ENCODE data around the gene ADCY1.

The ADCY1 gene

DNA sequence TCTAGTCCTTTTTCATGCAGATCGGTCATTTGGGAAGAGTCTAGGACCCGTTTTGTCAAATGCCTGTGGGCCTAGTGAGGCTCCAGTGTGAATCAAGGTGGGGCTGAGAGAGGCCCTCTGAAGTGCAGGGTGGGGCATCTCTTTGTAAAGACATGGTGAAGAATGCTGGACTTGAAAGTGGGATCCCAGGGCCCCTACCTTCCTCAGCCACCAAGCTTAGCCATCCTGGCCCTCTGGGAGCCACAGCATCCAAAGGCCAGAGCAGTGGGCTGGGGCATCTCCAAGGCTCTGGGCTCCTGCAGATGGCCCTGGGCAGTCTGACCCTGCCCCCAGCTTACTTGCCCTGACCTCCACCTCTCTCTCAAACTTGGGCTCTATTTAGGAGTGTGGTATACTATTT is 78.5 kb downstream of the ADCY1 start:
- DNase-seq (ENCODE audit: low read depth), result no peak

DNA sequence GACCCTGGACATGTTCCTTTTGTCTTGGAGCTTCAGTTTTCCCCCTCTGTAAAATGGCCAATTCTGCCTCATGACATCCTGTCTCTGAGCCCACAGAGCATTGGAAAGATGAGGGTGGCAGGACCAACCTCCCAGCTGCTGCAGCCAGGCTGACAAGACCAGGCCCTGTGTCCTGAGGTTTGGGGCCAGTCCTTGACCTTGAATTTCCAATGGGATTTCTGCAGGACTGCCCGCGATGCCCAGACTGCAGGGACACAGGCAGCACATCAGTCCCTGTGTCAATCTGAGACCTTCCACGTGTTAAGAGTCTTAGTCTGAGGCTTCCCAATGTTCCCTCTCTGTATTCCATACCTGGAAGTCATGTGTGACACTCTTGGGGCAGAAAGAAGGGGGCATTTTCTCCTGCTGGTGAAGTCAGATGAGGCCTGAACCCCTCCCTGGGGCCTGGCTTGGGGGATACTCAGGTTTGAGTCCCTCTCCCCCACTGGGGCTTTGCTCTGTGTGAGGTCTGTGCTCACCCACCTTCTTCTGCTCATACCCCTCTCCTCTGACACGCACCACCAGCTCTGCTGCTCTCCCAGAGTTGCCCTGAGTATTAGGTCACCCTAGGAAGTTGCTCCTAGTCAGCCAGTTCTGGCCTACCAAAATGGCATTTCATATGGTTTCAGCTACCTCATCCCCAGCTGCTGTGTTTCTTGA is 79.2 kb downstream of the ADCY1 start:
- no peak for DNase-seq (ENCODE audit: low read depth)

DNA sequence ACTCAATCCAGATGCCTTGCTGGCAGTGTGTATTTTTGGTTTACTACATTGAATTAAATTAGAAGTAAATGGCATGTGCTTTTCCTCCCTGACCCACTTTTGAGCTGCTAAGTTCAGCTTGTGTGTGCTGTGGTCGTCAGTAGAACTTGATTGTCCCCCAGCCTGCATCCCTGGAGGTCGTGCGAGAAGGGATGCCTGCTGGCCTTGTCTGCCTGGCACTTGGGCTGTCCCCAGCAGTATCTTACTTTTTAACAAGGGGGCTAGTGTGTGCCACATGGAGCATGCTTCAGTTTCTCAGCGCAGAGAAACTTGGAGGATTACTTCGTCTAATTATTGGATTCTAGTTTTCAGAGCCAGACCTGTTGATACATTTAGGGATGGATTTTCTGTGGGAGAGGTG is 80.2 kb downstream of the ADCY1 start:
- DNase-seq (ENCODE audit: low read depth), result no peak

DNA sequence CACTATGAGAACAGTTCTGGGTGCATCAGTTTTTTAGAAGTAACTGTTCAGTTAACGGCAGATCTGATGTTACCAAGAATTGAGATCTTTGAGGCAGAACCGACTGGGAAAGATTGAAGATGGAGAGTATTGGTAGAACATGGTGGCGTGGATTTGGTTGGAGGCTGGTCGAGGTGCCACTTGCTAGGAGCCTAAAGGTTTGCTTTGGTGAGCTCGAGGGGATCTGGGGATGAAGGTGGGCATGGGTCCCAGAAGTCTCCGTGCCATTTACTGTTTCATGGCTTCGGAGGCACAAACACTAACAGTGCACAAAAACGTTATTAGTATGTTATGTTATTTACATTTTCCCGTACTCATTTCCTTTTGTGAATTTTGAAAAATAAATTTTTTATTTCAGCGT is 81.4 kb downstream of the ADCY1 start:
- no peak for DNase-seq (ENCODE audit: low read depth)

DNA sequence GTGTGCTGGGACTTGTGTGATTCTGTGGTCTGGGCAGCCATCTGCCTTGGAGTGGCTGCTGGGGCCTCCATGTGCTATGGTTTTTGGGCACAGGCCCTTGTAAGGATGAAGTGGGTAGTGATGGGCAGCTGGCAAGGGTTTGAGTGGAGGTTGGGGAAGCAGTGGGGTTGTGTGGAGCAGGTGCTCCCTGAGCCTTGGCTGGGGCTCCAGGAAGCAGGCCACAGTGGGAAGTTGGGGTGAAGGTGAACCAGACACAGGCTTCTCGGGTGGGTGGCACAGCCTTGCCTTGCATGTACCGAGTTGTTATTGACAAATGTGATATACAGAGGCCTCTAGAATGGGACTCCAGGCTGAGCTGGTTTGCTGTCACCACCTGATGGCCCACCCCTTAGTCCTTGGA is 82.3 kb downstream of the ADCY1 start:
- DNase-seq (ENCODE audit: low read depth), result no peak

DNA sequence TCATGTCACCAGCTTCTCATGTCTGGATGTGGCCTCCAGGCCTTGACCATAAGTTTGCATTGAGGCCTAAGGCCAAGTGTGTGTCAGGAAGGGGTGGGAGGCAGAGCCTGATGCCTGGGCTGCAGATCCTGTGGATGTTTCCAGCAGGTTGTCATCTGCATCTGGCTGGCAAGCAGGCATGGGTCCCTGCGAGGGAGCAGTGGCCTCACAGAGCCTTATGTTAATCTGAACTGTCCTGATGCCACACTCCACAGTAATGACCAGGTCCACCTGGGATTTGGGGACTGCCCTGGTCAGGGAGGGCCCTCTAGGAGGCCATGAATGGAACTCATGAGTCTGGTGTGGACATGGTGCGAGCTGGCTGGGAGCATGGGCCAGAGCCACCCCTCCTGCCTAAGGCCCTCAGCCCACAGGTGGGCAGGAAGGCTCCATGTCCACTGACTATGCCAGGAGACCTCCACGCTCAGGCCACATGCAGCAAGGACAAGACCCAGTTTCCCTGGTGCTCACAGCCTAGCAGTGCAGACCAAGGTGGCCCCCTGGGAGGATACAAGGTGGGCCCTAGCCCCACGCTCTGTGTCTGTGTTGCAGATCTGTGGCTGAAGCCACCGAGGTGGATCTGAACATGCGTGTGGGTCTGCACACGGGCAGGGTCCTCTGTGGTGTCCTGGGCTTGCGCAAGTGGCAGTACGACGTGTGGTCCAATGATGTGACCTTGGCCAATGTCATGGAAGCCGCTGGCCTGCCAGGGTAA is 83.1 kb downstream of the ADCY1 start:
- no peak for DNase-seq (ENCODE audit: low read depth)

DNA sequence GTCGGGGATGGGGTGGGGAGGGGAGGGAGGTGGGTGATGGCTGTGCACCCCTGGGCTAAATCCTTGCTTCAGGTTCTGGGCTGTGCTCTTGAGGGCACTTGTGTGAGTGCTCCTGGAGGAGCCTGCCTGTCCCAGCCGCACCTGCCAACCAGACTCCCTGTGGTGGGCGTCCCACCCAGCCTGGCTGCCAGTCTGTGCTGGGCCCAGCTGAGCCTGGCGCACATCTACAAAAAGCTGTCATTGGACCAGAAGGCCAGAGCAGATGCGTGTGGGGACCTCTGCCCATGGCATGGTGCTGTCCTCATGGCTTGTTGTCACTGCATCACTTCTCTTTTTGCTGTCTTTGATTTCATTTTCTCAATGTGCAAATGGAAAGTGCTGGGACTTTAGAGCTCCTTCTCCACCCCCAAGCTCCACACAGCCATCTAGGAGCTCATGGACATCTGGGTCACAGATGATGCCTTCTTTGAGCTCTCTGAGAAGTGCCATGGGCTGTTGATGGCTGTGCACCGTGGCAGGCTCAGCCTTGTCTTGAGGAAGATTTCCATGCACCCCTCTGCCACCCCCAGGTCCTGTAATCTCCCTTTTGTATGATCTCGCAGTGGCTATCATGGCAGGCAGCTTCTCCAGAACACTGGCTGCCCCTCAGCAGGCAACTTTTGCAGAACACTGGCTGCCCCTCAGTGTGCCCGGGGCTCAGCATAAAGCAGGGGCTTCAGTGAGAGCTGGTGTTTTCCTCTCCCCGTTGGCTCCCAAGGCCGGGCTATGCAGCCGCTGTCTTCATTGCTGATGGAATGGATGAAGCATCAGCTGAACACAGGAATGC is 83.9 kb downstream of the ADCY1 start:
- no peak for DNase-seq (ENCODE audit: low read depth)

DNA sequence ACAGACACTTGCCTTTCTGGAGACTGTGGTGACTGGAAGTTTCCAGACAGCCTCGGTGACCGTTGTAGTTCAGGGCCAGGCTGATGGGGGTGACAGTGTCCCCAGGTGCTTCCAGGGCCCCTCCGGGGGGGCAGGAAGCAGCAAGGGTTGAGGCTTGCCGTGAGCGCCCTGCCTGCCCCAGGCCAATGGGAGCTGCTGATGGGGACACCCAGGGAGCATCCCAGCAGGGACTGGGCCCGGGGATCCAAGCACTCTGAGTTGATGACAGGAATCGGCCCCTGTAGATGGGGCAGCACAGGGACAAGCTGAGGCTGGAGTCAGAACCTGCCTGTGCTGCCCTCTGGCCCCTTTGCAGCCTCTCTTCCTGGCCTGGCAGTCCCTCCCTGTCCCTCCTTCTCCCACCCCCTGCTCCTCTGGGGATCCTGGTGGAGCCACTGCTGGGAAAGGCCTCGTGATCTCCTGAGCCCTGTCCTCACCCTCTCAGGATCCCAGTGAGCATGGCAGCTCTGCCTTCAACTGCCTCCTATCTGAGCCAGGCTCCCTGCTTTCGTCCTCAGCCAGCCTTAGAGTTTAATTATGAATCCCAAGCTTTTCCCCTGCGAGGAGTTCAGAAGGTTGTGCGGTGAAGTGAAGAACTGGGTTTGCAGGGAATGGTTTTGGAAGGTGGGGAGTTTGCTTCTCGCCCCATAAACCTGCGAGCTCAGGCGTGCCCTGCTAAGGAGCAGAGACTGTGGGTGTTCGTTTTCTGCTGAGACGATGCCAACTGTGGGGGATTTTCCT is 84.7 kb downstream of the ADCY1 start:
- no peak for DNase-seq (ENCODE audit: low read depth)

DNA sequence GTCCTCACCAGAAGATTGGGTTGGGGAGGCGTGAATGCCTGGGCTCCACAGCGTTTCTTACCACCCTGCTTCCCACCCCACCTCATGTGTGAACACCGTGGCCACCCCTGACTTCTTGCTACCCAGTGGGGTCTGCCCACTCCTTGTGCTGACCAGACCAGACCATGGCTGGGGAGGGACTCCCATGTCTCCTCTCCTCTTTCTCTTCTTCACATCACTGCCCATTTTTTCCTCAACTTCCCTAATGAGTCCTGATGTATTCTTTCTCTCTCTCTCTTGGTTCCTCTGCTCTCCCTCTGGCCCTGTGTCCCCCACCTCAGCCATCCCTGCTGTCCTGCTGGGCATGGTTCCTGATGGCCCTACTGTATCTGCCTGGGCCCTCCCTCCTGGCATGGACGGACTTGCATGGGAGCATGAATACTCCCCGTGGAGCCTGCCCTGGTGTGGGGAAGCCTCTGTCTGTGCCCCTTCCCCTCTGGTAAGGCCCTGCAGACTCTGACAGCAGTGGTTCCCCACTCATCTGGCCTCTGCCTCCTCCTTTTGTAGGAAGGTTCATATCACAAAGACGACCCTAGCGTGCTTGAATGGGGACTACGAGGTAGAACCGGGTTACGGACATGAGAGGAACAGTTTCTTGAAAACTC is 85.5 kb downstream of the ADCY1 start:
- DNase-seq (ENCODE audit: low read depth), result no peak

DNA sequence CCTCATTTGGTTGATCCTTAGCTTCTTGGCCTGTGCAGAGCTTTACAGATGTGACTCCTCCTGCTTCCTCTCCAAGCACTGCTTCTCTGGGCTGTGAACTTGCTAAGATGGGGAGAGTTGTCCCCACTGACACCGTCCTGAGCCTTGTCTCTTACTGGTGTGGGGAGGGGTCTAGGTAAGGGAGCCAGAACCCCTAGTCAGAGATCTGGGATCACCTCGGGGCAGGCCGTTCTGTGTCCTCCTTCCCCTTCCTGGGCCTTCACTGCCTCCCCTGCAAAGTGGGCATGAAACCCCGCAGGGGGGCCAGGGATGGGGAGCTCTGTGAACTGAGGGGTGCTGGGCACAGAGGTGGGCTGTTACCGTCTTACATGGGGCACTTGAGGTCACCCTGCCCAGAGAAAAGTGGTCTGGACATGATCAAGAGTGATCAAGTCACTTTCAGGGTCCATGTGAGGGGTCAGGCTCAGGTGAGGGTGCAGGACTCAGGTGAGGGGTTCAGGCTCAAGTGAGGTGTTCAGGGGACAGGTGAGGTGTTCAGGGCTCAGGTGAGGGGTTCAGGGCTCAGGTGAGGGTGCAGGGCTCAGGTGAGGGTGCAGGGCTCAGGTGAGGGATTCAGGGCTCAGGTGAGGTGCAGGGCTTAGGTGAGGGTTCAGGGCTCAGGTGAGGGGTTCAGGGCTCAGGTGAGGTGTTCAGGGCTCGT is 86.2 kb downstream of the ADCY1 start:
- DNase-seq (ENCODE audit: low read depth), result no peak

DNA sequence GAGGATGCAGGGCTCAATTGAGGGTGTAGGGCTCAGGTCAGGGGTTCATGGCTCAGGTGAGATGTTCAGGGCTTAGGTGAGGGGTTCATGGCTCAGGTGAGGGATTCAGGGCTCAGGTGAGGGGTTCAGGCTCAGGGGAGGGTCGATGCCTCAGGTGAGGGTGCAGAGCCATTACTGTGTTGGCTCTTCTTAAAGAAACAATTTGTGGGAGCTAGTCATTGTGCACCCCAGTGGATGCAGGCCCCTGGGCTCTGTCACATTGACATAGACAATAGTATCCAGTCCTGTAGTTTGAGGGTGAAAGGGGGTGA is 86.7 kb downstream of the ADCY1 start:
- no peak for DNase-seq (ENCODE audit: low read depth)

DNA sequence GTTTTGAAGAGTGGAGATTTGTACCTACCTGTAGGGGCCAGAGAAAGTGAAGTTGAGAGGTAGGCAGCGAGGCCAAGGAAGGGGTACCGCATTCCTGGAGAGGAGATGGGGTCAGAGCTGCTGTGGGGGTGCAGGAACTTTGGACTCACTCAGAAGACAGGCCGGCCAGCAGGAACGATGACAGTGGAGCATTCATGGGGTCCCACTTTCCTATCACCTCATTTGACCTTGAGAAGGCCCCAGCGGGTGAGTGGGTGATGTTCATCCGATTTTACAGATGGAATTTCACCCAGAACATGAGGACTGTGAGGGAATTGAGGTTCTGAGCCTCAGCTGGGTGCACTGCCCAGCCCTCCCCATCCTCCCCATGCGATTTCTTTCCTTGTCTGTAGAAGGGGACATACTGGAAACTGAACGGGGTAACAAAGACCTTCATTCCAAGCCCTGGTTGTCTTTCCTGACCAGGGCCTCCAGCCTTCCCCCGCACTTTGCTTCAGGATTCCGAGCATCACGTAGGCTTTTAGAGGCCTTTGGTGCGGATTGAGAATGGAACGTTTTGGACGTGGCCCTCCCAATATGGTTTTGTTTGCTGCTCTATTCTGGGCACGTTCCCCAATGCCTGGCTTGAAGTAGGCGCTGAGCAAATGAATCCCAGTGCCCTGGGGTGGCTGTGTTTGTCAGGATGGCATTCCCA is 87.3 kb downstream of the ADCY1 start:
- DNase-seq (ENCODE audit: low read depth), result no peak

DNA sequence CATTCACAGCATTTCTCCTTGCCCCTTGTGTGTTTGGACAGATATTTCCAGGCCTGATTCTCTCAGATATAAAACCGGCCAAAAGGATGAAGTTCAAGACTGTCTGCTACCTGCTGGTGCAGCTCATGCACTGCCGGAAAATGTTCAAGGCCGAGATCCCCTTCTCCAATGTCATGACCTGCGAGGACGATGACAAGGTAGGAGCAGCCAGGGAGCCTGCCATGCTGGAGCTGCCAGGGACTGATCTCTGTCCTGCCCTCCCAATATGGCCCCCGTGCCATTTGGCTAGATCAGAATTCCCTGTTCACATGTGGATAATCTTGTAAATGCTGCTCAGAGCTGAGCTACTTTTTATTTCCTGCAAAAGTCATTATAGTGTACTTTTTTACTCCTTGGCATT is 87.8 kb downstream of the ADCY1 start:
- no peak for DNase-seq (ENCODE audit: low read depth)

DNA sequence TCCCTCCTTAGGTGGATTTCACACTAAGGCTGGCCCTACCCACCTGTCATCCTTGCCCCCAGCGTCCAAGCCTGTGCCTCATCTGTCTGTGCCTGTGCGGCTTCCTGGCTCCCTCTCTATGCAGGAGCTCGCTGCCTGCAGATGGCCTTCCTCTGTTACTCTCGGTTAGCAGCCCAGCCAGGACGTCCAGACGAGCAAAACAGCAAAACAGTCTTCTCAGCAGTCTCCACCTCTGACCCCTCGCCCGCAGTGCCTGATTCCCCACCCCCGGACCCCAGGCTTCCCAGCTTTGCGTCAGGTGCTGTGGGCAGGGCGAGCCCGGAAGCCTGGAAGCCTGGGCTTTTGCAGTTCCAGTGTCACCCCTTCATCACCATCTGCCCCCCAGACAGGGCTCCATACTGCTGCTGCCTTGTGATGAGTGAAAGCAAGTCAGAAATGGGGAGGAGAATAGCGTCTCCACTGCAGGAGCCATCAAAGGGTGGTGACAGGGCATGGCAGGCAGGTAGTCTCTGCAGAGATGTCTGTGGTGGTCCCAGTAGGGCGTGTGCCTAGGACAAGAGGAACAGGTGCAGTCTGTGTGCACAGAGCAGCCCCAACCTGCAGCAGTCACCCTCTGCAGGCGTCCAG is 88.5 kb downstream of the ADCY1 start:
- no peak for DNase-seq (ENCODE audit: low read depth)

DNA sequence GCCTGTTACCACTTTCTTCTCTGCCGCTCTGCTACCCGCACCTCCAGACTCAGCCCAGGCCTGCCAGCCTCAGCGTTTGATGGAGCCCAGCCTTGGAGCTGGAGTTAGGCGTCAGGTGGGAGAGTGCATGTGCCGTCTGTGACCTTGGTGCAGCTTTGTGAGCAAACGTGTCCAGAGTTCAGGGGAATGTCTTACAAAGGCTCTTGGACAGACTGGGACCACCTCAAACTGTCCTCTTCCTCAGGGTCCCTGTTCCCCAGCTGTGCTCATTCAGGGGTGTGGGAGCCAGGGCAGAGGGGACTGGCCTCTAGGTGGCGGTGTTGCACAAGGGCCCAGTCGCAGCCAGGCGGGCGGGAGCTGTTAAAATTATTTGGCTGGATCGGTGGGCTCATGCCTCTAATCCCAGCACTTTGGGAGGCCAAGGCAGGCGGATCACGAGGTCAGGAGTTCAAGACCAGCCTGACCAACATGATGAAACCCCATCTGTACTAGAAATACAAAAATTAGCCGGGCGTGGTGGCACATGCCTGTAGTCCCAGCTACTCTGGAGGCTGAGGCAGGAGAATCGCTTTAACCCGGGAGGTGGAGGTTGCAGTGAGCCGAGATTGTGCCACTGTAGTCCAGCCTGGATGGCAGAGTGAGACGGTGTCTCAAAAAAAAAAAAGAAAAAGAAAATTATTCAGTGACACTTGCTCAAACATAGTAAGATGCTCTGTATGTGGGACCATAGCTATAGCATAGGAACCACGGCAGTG is 89.2 kb downstream of the ADCY1 start:
- DNase-seq (ENCODE audit: low read depth), result no peak

DNA sequence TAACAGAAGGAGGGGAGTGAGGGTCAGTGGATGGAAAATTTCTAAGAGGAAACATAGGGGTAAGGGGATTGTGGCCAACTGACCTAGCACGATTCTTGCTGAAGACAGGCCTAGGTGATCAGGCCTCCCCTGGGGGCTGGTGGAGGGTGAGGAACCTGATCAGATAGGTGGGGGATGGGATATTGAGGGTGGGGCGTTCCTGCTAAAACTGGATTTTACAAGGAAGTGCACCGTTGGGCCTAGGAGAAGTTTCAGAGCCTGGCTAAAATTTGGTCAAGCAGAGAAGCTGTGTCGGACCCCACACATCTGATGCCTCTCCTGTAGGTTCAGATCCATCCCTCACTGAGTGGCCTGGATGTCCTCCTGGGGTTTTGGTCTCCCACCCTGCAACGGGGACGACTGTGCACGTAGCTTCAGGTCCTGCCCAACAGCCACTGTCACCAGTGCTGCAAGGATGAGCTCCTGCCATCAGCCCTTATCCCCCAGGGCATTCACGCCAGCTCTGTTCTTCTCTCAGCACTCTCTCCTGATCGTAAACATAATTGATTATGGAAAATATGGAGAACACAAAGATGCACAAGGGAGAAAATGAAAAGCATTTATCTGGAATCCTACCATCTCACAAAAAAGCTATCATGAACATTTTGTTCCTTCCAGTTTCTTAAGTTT is 89.9 kb downstream of the ADCY1 start:
- no peak for DNase-seq (ENCODE audit: low read depth)

DNA sequence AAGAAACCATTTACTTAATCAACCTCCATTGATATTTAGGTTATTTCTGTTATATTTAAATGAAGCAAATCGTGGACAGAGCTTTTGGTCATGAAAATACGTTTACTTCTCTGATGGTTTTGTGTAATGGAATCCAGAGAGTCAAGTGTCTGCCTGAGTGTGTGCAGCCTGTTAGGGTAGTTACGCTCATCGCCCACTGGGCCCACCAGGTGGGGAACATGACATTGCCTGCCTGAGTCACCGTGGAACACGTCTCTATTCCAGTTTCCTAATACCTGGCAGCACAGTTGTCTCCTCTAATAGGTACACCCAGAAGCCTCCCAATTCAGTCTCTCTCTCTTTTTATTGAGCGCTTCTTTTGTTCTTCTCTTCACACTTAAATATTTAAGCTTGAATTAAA is 91.0 kb downstream of the ADCY1 start:
- no peak for DNase-seq (ENCODE audit: low read depth)

DNA sequence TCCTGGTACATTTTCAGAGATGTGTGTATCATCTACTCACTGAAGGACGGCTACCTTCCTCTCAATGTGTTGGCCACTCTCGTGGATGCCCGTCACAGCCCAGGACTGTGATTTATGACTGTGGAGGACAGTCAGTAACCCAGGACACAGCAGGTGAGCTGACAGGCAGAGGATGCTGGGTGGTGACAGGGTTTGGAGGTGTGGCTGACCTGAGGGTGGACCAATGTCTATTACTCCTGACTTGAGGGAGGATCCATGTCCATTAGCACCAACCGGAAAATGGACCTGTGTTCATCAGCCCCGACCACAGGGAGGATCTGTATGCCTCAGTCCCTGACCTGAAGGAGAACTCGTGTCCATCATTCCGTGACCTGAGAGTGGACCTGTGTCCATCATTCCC is 96.1 kb downstream of the ADCY1 start:
- DNase-seq (ENCODE audit: low read depth), result no peak

DNA sequence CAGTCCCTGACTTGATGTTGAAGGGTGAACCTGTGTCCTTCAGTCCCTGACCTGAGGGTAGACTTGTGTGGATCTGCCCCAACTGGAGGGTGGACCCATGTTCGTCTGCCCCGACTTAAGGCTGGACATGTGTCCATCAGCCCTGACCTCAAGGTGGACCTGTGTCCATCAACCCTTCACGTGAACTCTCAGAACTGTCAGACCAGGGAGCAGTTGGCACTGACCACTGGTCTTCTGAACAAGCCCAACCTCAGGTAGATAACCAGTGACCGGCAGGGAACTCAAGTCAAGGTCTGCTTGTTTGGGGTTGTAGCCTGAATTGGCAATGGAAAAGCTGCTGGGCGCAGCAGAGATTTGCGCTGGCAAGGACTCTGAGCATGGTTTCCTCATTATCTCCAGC is 96.5 kb downstream of the ADCY1 start:
- no peak for DNase-seq (ENCODE audit: low read depth)

Data from activated T-cell treated with anti-CD3 and anti-CD28 coated beads for 24 hours (primary cell).